HepG2 (cell line): ENCODE results near the gene STRADB. TPM values are rescaled to one million over a fixed set of nuclear protein-coding genes. Genes with fewer than 3 reads are reported as not detected.

Source experiments
- ATM ChIP-seq: fragments of 450-650 bp; IDR thresholded peaks from 2 replicates; pipeline ENCODE4 v1.7.1; 2017; ENCODE audit warnings: mild to moderate bottlenecking, borderline replicate concordance
- CENPT ChIP-seq: sonication (generic); formaldehyde crosslinking; IDR thresholded peaks from 2 replicates; pipeline ENCODE4 v1.8.0; 2022; ENCODE audit warnings: low read depth, mild to moderate bottlenecking, moderate library complexity, missing genetic modification reagents
- DDIT3 ChIP-seq: sonication (generic); formaldehyde crosslinking; IDR thresholded peaks from 2 replicates; pipeline ENCODE4 v1.4.0; 2020; ENCODE audit warnings: mild to moderate bottlenecking, missing genetic modification reagents
- HCFC1 ChIP-seq: fragments of 150-350 bp; IDR thresholded peaks from 2 replicates; pipeline ENCODE4 v1.6.1; 2014; ENCODE audit warnings: low read depth, low read length
- MEF2D ChIP-seq: sonication (generic); formaldehyde crosslinking; IDR thresholded peaks from 2 replicates; pipeline ENCODE4 v1.5.1; 2020; ENCODE audit warnings: mild to moderate bottlenecking, missing genetic modification reagents
- MYC ChIP-seq: sonication (generic); formaldehyde crosslinking; IDR thresholded peaks from 2 replicates; pipeline ENCODE4 v1.9.0; 2021; ENCODE audit warnings: missing genetic modification reagents, borderline replicate concordance
- NR2F6 ChIP-seq, 2 experiments: IDR thresholded peaks; 2 replicates each; pipeline ENCODE4 v1.6.1; 2016; ENCODE audit warnings: antibody characterized with exemption in 1 of 2, mild to moderate bottlenecking in 1 of 2
- PRDM15 ChIP-seq: sonication (generic); formaldehyde crosslinking; IDR thresholded peaks from 2 replicates; pipeline ENCODE4 v1.4.0; 2020; ENCODE audit warnings: missing genetic modification reagents
- RCOR2 ChIP-seq: IDR thresholded peaks from 2 replicates; pipeline ENCODE4 v1.6.1; 2016; ENCODE audit warnings: missing biosample characterization, missing genetic modification reagents
- REPIN1 ChIP-seq: sonication (generic); formaldehyde crosslinking; IDR thresholded peaks from 2 replicates; pipeline ENCODE4 v1.8.0; 2022; ENCODE audit warnings: missing genetic modification reagents, low read depth, mild to moderate bottlenecking, borderline replicate concordance
- SKI ChIP-seq: fragments of 450-650 bp; IDR thresholded peaks from one replicate; pipeline ENCODE4 v1.6.1; 2018; ENCODE audit warnings: mild to moderate bottlenecking; ENCODE audit not compliant: partially characterized antibody
- XRCC5 ChIP-seq: fragments of 200-400 bp; formaldehyde crosslinking; optimal IDR thresholded peaks from 2 replicates; pipeline ENCODE3; 2017; ENCODE audit warnings: mild to moderate bottlenecking, low read length
- ZBTB20 ChIP-seq: sonication (generic); formaldehyde crosslinking; IDR thresholded peaks from 2 replicates; pipeline ENCODE4 v1.8.1; 2023; ENCODE audit warnings: missing genetic modification reagents, low read depth, mild to moderate bottlenecking, borderline replicate concordance
- ZNF232 ChIP-seq: sonication (generic); formaldehyde crosslinking; IDR thresholded peaks from 2 replicates; pipeline ENCODE4 v1.4.0; 2020; ENCODE audit warnings: missing genetic modification reagents, borderline replicate concordance
- ZNF253 ChIP-seq: sonication (generic); formaldehyde crosslinking; IDR thresholded peaks from 2 replicates; pipeline ENCODE4 v1.8.0; 2022; ENCODE audit warnings: mild to moderate bottlenecking, missing genetic modification reagents, borderline replicate concordance
- ZNF260 ChIP-seq: sonication (generic); formaldehyde crosslinking; IDR thresholded peaks from 2 replicates; pipeline ENCODE4 v1.4.0; 2020; ENCODE audit warnings: missing genetic modification reagents, low read depth, mild to moderate bottlenecking, borderline replicate concordance
- ZNF317 ChIP-seq: sonication (generic); formaldehyde crosslinking; IDR thresholded peaks from 2 replicates; pipeline ENCODE4 v1.5.0; 2020; ENCODE audit warnings: mild to moderate bottlenecking, missing genetic modification reagents
- ZNF549 ChIP-seq: sonication (generic); formaldehyde crosslinking; IDR thresholded peaks from 2 replicates; pipeline ENCODE4 v1.5.0; 2020; ENCODE audit warnings: missing genetic modification reagents
- ZNF839 ChIP-seq: sonication (generic); formaldehyde crosslinking; IDR thresholded peaks from 2 replicates; pipeline ENCODE4 v1.4.0; 2020; ENCODE audit warnings: missing genetic modification reagents, mild to moderate bottlenecking, borderline replicate concordance
- polyA plus RNA-seq, 8 experiments: library from polyadenylated mRNA; depleted of rRNA in 3 of 8; stranded (reverse) in 7 of 8; unstranded in 1 of 8; fragments of >200 nt; fragmentation: Illumina TruSeq in 4 of 8; extraction: Trizol in 4 of 8; gene quantifications; 2 replicates each; pipeline versions ENCODE4 v1.2.1 to v1.2.3, GENCODE V29; 2011 to 2016; ENCODE audit warnings: low read depth in 4 of 8, missing spikeins in 1 of 8, mixed read lengths in 1 of 8; ENCODE audit not compliant: insufficient read depth in 1 of 8
- total RNA-seq, 5 experiments: library from RNA; depleted of rRNA; stranded (reverse); fragments of >200 nt; fragmentation: Illumina TruSeq; extraction: Trizol; gene quantifications; 2 replicates each; pipeline ENCODE4 v1.2.3, GENCODE V29; 2016; ENCODE audit warnings: low read depth in 1 of 5
- TF ChIP-seq, protein P1 (sequence below): sonication (generic); formaldehyde crosslinking; IDR thresholded peaks from 2 replicates; pipeline ENCODE4 v1.4.0; 2020; ENCODE audit warnings: missing genetic modification reagents, borderline replicate concordance
- TF ChIP-seq, protein P2 (sequence below): sonication (generic); formaldehyde crosslinking; IDR thresholded peaks from 2 replicates; pipeline ENCODE4 v1.4.0; 2020; ENCODE audit warnings: missing genetic modification reagents
- TF ChIP-seq, protein P3 (sequence below): sonication (generic); formaldehyde crosslinking; IDR thresholded peaks from 2 replicates; pipeline ENCODE4 v1.4.0; 2020; ENCODE audit warnings: missing genetic modification reagents; ENCODE audit errors: not compliant biosample characterization

The STRADB gene
- total and polyA plus RNA-seq, 2 of the 13 experiments (the other 11 are each of a cell fraction or from before 2014, with no cell fraction given), result 34.1 to 66.6 TPM

DNA sequence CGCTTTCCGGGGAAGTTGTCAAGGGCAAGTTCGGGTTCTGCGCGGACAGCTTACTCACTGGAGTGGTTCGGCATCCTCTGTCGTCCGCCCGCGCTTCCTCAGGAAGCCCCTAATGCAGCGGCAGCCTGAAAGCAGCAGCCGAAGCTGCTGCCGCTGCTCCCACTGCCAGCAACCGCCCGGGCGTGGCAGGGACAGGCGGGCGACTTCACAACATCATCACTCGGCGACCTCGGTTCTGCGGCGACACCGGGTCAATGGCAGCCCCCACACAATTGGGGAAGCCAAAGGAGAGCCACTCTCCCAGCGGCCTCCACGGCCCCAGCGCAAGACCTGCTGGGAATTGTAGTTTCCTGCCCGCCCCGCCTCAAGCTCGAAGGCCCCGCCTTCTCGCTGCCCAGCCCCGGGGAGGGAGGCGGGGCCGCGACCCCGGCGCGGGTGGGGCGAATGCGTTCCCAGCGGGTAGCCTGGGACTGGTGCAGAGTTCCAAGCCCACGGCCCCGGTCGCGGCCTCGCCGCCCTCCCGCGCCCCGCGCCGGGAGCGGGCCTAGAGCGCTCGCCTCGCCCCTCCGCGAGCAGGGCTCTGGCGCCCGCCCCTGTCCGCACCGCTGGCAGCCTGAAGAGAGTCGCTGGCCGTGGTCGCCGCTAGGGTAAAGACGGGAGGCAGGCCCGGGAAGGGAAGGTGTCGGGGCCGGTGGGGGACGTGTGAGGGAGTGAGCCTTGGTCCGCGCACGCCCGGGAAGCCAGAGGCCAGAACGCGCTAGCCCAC lies at the start of gene STRADB, which contains the start of gene TRAK2 (continued):
- TF ChIP-seq ZNF549 (CRISPR knock-in tag) (no peak), ZNF839 (CRISPR knock-in tag) (no peak), NR2F6 (IDR thresholded peaks at IDR 0.05) (peak; percentile 55; the same call in 1 of the 2 replicates), NR2F6 (CRISPR knock-in tag; IDR thresholded peaks at IDR 0.05) (peak; percentile 74), REPIN1 (CRISPR knock-in tag) (peak; percentile 74), SKI (no peak), MEF2D (CRISPR knock-in tag) (peak; percentile 86), ZNF260 (no peak), ZBTB20 (CRISPR knock-in tag) (peak; percentile 87), ZNF253 (CRISPR knock-in tag) (peak; percentile 32; the same call in 1 of the 2 replicates), ZNF317 (peak; percentile 92), PRDM15 (CRISPR knock-in tag) (no peak; the same call in 1 of the 2 replicates), DDIT3 (CRISPR knock-in tag) (no peak), HCFC1 (peak; percentile 97), CENPT (CRISPR knock-in tag) (no peak; the same call in 1 of the 2 replicates), ATM (no peak), RCOR2 (CRISPR knock-in tag) (peak; percentile 41; the same call in 1 of the 2 replicates), XRCC5 (peak; percentile 92), MYC (CRISPR knock-in tag) (no peak; the same call in 1 of the 2 replicates), ZNF232 (CRISPR knock-in tag) (no peak; the same call in 1 of the 2 replicates)
- TF ChIP-seq, protein P1, sequence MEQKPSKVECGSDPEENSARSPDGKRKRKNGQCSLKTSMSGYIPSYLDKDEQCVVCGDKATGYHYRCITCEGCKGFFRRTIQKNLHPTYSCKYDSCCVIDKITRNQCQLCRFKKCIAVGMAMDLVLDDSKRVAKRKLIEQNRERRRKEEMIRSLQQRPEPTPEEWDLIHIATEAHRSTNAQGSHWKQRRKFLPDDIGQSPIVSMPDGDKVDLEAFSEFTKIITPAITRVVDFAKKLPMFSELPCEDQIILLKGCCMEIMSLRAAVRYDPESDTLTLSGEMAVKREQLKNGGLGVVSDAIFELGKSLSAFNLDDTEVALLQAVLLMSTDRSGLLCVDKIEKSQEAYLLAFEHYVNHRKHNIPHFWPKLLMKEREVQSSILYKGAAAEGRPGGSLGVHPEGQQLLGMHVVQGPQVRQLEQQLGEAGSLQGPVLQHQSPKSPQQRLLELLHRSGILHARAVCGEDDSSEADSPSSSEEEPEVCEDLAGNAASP, result peak; percentile 89; the same call in 1 of the 2 replicates
- TF ChIP-seq, protein P2, sequence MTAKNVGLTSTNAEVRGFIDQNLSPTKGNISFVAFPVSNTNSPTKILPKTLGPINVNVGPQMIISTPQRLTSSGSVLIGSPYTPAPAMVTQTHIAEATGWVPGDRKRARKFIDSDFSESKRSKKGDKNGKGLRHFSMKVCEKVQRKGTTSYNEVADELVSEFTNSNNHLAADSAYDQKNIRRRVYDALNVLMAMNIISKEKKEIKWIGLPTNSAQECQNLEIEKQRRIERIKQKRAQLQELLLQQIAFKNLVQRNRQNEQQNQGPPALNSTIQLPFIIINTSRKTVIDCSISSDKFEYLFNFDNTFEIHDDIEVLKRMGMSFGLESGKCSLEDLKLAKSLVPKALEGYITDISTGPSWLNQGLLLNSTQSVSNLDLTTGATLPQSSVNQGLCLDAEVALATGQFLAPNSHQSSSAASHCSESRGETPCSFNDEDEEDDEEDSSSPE, result peak; percentile 70
- TF ChIP-seq, protein P3, sequence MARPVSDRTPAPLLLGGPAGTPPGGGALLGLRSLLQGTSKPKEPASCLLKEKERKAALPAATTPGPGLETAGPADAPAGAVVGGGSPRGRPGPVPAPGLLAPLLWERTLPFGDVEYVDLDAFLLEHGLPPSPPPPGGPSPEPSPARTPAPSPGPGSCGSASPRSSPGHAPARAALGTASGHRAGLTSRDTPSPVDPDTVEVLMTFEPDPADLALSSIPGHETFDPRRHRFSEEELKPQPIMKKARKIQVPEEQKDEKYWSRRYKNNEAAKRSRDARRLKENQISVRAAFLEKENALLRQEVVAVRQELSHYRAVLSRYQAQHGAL (CRISPR knock-in tag), result no peak
